Measurements from ENCODE around the gene NCOR2. TPM values are rescaled to one million over a fixed set of nuclear protein-coding genes. Genes with fewer than 3 reads are reported as not detected.

Gene NCOR2
- total RNA-seq, 1 donor from 2014 or later = 25.7 TPM

- no peak for DNase-seq
These were observed 43.0 kb downstream of the NCOR2 start for GRCh38 chr12:124524231-124524925.

- DNase-seq = peak; percentile 53
These were observed 44.3 kb downstream of the NCOR2 start for GRCh38 chr12:124523071-124523470.

DNA sequence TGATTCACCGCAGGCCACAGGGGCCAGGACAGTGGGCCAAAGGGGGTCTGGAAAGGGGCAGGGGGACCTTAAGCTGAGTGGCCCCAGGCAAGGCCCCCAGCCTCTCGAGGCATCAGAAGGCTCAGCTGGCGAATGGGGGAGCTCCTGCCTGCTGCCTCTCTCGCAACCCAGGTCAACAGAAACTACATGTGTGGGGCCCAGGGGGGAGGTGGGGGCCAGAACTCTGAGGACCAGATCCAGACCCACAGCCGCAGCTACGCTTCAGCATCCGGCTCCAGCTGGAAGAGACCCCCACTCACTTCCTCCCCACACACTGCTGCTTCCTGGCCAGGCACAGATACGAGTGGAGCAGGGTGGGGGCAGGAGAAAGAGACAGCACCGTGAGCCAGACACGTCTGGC, 46.5 kb downstream of the NCOR2 start:
- peak; percentile 62 for DNase-seq

GRCh38 chr12:124520265-124520701, 47.1 kb downstream of the NCOR2 start:
- peak; percentile 78 for DNase-seq

- DNase-seq = peak; percentile 44
These were observed 47.7 kb downstream of the NCOR2 start for GRCh38 chr12:124519746-124520145.

- peak; percentile 99 for DNase-seq
These were observed 49.1 kb downstream of the NCOR2 start for GRCh38 chr12:124518051-124518932.

Measured in dermis blood vessel endothelial cell (primary cell).